GM12892 (cell line): ENCODE data around the gene ANKRD63.

ENCODE experiments used
- POLR2A ChIP-seq: IDR thresholded peaks from 2 replicates; pipeline ENCODE4 v1.6.1; 2011; ENCODE audit warnings: low read depth, low read length, control low read depth
- POLR2AphosphoS5 ChIP-seq: IDR thresholded peaks from 2 replicates; pipeline ENCODE4 v1.6.1; 2011; ENCODE audit warnings: low read depth, low read length, control low read depth

GRCh38 chr15:40292246-40292645, 9.4 kb upstream of the ANKRD63 start:
- TF ChIP-seq POLR2AphosphoS5 (no peak), POLR2A (no peak)
